ENCODE results near the gene PSME4.
"Not testable (repeated sequence)": the region's sequence is repeated elsewhere in the genome, so short reads cannot be mapped to it uniquely, and the experiment has no call there.

PSME4 gene

DNA sequence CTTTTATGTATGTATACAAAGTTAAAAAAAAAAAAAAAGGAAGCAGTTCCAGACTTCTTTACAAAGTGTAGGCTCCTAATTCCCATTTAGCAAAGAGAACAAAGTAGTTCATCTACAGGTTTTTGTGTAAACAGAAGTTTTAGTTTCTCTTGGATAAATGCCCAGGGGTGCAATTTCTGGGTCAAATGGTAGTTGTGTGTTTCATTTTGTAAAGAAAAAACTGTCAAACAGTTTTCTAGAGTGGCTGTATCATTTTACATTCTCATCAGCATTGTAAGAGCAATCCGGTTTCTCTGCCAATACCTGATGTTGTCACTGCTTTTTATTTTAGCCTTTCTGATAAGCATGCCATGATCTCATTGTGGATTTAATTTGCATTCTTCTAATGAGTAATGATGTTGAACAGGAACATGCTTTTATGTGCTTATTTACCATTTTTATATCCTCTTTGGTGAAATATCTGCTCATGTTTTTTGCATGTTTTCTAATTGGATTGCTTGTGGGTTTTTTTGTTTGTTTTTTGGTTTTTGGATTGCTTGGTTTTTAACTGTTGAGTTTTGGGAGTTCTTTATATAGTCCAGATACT is 16.6 kb upstream of the PSME4 start:
- in situ Hi-C loops (cut with MboI; ENCODE audit: low sequenced_read_pairs, unreplicated experiment) = no loop called here
- TF ChIP-seq, protein P1, sequence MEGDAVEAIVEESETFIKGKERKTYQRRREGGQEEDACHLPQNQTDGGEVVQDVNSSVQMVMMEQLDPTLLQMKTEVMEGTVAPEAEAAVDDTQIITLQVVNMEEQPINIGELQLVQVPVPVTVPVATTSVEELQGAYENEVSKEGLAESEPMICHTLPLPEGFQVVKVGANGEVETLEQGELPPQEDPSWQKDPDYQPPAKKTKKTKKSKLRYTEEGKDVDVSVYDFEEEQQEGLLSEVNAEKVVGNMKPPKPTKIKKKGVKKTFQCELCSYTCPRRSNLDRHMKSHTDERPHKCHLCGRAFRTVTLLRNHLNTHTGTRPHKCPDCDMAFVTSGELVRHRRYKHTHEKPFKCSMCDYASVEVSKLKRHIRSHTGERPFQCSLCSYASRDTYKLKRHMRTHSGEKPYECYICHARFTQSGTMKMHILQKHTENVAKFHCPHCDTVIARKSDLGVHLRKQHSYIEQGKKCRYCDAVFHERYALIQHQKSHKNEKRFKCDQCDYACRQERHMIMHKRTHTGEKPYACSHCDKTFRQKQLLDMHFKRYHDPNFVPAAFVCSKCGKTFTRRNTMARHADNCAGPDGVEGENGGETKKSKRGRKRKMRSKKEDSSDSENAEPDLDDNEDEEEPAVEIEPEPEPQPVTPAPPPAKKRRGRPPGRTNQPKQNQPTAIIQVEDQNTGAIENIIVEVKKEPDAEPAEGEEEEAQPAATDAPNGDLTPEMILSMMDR (IDR thresholded peaks at IDR 0.05; ENCODE audit: borderline replicate concordance, control extremely low read depth, extremely low read depth, insufficient read depth, missing control alignments) = no peak
- peak; percentile 48 for DNase-seq (ENCODE audit: low spot score)

DNA sequence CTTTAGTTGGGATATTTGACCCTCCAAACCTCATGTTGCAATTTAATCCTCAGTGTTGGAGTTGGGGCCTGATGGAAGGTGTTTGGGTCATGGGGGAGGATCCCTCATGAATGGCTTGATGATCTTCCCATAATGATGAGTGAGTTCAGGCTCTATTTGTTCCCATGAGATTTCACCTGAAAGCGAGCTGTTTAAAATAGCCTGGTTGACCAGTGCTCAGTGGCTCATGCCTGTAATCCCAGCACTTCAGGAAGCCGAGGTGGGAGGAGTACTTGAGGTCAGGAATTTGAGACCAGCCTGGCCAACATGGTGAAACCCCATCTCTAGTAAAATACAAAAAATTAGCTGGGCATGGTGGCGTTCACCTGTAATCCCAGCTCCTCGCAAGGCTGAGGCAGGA is 14.9 kb upstream of the PSME4 start:
- TF ChIP-seq, protein P1 (IDR thresholded peaks at IDR 0.05; ENCODE audit: borderline replicate concordance, control extremely low read depth, extremely low read depth, insufficient read depth, missing control alignments) = no peak
- in situ Hi-C loops (cut with MboI; ENCODE audit: low sequenced_read_pairs, unreplicated experiment) = no loop called here
- no peak for DNase-seq (ENCODE audit: low spot score)

DNA sequence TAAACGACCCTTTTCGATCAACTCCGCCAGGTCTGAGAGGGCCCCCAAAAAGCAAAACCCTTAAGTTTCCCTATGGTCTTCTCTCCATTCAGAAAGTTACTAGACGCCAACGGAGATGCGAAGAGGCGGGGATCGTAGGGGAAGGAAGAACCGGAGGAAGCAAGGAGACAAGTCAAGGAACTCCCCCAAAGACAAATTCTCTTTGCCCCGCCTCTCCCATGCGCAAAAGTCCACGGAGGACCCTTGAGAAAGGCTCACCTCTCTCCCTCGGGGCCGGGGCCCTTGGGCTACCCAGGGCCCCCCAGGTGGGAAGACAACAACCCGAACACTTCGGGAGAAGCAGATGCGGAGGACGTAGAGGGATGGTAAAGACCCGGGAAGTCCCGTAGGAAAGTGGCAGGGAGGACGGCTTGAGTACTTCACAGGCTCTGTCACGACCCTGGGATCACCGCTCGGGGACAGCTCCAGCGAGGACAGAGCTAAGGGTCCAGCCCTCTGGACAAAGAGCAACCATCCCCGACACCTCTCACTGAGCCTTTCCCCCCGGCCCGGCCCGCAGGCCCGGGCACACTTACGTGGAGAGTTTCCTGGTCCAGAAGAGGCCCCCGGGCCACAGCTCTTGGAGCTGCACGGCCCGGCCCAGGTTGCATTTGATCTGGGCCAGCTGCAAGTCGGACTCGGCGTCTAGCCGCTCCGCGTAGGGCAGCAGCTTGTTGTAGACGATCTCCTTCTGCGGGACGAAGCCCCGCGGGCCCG is 647 bp downstream of the PSME4 start:
- TF ChIP-seq, protein P1 (IDR thresholded peaks at IDR 0.05; ENCODE audit: borderline replicate concordance, control extremely low read depth, extremely low read depth, insufficient read depth, missing control alignments) = no peak
- in situ Hi-C loops (cut with MboI; ENCODE audit: low sequenced_read_pairs, unreplicated experiment) = no loop called here
- DNase-seq (ENCODE audit: low spot score) = peak; percentile 32

DNA sequence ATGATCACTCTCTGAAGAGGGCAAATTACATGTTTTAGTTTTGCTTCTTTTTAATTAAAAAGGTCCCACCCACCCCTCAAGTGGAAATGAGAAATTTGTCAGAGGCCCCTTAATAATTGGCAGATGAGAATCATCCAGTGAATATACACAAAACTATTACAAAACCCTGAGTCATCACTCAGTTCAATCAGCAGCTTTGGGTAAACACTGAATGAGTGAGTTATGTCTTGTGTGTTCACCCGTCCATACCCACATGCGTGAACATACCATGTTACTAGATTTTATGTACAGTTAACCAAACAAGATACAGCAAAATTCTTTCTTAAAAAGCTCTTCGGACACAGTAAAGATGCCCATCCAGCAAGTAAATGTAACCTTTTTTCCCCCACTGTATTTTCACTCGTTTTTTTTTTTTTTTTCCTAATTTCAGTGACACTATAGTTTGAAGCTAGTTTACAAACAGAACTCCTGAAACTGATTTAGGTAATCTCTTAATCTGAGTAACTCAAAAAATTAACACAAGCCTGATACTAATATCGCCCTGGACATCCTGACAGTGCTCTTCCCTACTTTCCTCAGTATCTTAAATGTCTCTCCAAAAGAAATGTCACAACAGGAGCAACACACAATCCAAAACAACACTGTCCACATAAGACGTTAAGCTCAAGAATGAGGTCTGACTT is 1.4 kb downstream of the PSME4 start:
- TF ChIP-seq, protein P1 (IDR thresholded peaks at IDR 0.05; ENCODE audit: borderline replicate concordance, control extremely low read depth, extremely low read depth, insufficient read depth, missing control alignments) = no peak
- in situ Hi-C loops (cut with MboI; ENCODE audit: low sequenced_read_pairs, unreplicated experiment) = no loop called here
- DNase-seq (ENCODE audit: low spot score) = no peak

DNA sequence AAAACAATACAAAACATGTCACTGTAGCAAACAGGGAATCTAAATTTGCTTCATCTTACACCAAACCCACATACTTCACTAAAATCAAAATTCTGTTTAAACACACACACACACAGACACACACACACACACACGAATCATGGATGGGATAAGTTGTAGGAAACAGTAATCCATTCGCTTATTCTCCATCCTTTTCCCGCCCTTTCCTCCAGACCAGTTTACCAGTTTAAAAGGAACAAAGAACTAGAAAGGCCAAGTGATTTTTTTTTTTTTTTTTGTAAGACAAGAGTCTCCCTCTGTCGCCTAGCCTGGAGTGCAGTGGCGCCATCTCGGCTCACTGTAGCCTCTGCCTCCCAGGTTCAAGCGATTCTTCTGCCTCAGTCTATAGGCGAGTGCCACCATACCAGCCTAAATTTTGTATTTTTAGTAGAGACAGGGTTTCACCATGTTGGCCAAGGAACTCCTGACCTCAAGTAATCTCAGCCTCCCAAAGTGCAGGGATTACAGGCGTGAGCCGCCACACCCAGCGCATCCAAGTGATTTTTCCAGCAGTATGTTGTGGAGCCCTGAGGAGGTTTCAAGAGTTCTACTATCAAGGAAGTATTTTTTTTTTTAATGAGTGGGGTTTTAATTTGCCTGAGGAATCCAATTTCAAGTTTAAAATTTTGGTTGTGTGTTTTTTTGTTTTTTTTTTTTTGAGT is 5.7 kb downstream of the PSME4 start:
- in situ Hi-C loops (cut with MboI; ENCODE audit: low sequenced_read_pairs, unreplicated experiment) = no loop called here
- DNase-seq (ENCODE audit: low spot score) = no peak
- TF ChIP-seq, protein P1 (IDR thresholded peaks at IDR 0.05; ENCODE audit: borderline replicate concordance, control extremely low read depth, extremely low read depth, insufficient read depth, missing control alignments) = no peak

DNA sequence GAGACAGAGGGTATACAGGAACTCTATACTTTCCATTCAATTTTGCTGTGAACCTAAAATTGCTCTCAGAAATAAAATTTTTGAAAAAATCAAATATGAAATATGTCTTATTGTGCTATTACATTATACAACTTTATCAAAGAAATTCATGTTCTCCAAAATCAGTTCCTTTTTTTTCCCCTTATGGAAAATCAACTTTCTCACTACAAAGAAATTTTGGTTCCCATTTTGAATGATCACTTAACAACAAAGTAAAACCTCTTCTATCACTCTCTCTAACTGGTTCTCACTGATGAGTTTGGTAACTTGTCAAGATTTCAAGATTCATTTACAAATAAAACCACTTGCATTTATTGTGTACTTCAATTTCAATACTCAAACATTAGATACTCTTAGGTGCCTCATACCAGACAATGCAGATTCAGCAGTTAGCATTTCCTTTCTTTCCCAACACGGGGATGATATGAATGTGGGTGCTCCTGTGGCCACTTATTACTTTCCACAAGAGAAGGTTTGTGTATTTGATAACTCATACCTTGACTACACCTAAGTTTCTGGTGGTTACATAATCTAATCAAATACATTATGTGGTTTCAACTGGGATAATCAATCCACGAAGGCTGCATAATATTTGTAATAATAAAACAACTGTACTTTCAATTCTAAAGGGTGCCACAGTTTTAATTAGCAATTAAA is 6.4 kb downstream of the PSME4 start:
- DNase-seq (ENCODE audit: low spot score) = no peak
- TF ChIP-seq, protein P1 (IDR thresholded peaks at IDR 0.05; ENCODE audit: borderline replicate concordance, control extremely low read depth, extremely low read depth, insufficient read depth, missing control alignments) = no peak
- in situ Hi-C loops (cut with MboI; ENCODE audit: low sequenced_read_pairs, unreplicated experiment) = no loop called here

DNA sequence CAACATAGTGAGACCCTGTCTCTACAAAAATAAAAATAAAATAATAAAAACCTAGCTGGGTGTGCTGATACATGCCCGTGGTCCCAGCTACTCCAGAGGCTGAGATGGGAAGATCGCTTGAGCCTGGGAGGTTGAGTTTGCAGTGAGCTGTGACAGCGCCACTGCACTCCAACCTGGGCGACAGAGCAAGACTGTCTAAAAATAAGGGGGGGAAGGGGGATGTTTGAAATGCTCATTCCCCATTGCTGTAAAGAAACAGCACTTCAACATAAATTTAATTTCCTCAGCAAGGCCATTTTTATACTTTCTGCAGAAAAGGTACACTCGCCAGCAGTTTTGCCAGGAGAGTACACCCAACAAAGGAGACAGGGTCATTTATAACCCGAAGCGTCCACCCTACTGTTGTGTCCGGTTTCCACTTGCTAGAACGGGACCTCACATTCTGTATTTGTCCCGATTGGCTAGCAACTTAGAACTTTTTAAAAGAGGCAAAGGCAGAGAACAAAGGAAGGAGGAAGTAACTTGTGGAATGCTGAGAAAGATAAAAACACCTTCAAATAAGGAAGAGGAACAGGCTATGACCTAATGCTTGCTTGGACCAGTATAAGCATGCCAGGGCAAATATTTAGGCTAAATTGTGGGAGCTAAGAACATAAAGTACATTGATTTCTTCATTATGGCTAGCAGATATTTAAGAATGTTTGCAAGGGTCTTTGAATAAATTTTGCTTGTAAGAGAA is 9.1 kb downstream of the PSME4 start:
- DNase-seq (ENCODE audit: low spot score); in situ Hi-C loops (cut with MboI; ENCODE audit: low sequenced_read_pairs, unreplicated experiment): not testable (repeated sequence)
